GM19239 (cell line): Measurements from ENCODE around the gene IL10RB.

Experiments used
- DNase-seq: peaks from one replicate; pipeline ENCODE4 v3.0.0; 2011; ENCODE audit warnings: low spot score; ENCODE audit not compliant: insufficient read length
- FAIRE-seq: peaks from 2 replicates; lab custom pipeline; 2011; peaks lifted over from hg19 to GRCh38; lab: Jason Lieb, UNC

IL10RB gene

DNA sequence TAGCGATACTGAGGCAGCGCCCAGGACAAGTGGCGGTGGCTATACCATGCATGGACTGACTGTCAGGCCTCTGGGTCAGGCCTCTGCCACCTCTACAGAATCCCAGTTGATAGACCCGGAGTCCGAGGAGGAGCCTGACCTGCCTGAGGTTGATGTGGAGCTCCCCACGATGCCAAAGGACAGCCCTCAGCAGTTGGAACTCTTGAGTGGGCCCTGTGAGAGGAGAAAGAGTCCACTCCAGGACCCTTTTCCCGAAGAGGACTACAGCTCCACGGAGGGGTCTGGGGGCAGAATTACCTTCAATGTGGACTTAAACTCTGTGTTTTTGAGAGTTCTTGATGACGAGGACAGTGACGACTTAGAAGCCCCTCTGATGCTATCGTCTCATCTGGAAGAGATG, 3.2 kb upstream of the IL10RB start:
- FAIRE-seq (no peak), DNase-seq (no peak)

DNA sequence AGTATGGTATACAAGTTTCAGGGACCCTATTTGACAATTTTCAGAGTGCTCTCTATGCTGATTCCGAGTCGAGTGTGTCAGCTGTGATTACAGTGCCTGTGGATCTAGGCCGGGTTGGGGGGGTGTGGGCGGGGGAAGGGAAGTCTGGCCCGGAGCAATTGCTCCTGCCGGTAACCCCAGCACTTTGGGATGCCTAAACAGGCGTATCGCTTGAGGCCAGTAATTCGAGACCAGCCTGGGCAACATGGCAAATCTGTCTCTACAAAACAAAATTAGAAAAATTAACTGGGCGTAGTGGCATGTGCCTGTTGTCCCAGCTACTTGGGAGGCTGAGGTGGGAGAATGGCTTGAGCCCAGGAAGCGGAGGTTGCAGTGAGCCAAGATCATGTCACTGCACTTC, 1.6 kb upstream of the IL10RB start:
- FAIRE-seq (no peak), DNase-seq (no peak)

DNA sequence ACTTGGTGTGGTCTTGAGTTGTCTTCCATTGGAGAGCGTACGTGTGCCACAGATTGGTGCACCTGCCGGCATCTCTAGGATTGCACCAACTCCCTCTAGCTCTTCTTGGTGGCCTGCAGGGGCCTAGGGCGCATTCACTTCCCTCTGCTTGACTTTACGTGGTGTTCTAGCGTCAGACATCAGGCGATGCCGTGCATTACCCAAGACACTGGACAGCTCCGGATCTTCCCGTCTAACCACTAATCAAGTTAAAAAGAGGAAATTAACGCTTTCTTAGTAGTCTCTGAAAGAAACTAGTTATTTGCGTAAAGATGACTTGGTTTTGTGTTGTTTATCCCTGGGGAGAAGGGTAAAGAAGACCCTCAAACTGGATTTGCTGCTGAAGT, 510 bp upstream of the IL10RB start:
- FAIRE-seq (peak; percentile 42), DNase-seq (no peak)

DNA sequence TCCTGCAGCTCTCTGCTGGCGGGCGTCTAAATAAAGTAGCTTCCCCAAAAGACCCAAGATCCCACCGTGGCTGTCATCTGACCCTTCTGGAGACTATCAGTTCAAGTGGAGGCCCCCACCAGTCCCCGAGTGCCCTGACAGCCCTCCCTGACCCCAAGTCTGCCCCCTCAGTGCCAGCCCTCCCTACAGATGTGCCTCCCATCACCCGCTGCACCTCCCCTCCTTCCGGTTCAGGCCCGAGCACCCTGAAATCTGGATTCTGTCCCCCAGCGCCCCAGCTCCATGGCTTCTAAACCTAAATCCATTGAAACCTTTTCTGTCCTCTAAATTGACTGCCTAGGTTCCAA, 595 bp downstream of the IL10RB start:
- no peak for FAIRE-seq
- DNase-seq = no peak

DNA sequence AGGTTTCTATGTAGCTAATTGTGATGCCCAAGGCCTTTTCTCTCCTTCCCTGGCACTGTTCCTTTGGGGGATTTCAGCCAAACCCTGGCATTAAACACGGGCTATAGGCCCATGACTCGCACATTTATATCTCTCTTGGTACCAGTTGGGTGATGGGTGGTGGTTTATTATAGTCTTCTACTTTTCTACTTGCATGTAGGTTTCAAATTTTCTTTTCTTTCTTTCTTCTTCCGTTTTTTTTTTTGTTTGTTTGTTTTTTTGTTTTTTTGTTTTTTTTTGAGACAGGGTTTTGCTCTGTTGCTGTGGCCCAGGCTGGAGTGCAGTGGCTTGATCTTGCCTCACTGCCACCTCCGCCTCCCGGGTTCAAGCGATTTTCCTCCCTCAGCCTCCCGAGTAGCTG, 1.1 kb downstream of the IL10RB start:
- no peak for FAIRE-seq
- DNase-seq = no peak

DNA sequence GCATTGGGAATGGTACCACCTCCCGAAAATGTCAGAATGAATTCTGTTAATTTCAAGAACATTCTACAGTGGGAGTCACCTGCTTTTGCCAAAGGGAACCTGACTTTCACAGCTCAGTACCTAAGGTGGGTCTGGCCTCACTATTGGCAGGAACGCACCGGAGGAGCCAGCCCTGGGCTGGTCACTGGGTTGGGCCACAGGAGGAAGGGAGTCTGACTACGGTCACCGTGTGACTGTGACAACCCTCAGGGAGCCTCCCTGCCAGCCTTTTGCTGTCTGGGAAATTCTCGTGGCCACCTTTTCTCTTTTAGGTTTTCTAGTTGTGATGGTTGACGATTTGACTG, 2.2 kb downstream of the IL10RB start:
- peak; percentile 45 for FAIRE-seq

DNA sequence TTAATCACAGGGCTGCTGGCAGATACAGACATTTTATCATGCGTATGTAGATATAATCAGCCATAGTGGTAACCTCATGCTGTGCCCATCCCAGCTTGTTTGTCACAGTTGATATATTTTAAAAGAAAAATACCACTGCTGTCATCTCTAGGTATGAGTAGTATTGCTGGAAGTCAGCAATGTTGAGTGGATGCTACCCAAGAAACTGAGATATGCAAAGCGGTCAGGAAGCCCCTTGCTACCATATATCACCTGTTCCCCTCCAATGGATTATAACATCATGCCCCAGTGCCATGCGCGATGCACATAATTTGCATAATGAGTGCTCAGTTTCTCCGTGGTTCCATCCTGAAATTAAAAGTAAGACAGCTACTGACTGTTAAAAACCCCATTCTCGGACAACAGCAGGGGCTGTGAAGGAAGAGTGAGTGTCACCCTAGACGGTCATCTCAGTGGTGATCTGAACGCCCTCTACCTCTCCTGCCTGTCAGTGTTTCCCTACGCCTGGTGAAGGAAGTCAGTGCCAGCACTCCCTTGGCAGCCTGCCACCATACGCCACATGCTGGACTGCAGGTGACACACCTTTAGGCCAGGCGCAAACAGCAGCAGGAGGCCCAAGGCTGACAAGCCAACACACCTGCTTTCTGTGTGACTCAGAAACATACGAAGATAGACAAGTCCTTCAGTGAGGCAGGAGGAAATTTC, 2.7 kb downstream of the IL10RB start:
- DNase-seq (peak; percentile 53), FAIRE-seq (peak; percentile 96)

More for the DNA sequence above, 2.2 kb downstream of the IL10RB start:
- DNase-seq = no peak

DNA sequence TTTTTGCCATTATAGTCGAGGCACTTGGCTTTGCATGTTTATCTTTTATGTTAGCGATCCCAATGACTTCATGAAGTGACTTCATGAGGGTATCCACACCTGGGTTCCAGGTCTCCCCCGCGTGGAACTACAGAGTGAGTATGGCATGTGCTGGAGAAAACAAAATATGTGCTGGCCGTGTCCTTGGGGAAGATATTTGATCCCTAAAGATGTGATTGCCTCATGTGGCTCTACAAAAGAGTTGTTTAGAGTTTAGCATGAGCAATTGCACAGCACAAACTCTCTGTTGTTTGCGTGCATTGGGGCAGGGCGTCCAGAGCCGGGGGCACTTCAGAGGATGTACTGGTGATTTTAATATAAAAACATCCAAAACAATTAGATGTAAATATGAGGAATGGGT, 4.8 kb downstream of the IL10RB start:
- DNase-seq (no peak), FAIRE-seq (no peak)

DNA sequence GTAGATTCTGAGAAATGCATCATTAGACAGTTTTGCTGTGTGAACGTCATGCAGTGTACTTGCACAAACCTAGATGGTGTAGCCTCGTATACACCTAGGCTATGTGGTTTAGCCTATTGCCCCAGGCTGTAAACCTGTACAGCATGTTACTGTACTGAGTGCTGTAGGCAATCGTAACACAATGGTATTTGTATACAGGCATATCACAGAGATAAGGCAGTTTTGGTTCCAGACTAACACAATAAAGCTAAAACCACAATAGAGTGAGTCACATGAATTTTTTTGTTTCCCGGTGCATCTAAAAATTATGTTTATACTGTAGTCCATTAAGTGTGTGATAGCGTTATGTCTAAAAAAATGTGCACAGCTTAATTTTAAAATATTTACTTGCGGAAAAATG, 6.9 kb downstream of the IL10RB start:
- DNase-seq (no peak), FAIRE-seq (no peak)

DNA sequence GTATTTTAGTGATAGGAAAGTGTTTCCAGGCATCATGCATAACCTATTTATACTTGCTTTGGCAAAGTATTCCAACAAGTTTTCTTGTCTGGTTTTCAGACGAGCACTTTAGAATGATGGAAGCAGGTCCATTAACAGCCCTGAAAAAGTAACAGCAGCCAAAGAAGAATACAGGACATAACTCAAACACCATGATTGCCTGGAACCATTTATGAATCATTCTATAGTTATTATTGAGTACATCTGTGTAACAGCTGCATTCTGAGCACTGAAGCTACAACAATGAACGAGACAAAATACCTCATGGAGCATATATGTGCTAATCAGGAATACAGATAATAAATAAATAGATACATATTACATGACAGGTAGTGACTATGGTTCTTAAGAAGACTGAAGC, 12.6 kb downstream of the IL10RB start:
- DNase-seq (no peak), FAIRE-seq (no peak)

DNA sequence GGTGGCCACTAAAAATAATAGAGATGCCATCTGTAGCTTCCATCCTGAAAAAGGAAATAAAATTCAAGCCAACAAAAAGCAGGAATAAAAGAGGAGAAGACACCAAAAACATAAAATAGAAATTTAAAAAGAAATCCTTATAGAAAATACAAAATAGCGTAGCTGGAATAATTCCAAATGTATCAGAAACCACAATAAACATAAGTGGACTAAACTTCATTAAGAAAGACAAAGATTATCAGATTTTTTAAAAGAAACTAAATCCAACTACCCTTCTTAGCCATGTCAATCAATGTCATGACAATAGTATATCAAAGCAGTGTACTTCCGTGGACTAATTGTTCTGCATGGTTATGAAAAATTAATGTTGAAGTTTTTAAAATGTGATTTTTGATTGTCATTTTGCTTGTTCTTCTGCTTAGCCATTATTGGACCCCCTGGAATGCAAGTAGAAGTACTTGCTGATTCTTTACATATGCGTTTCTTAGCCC, 13.2 kb downstream of the IL10RB start:
- FAIRE-seq = no peak

DNA sequence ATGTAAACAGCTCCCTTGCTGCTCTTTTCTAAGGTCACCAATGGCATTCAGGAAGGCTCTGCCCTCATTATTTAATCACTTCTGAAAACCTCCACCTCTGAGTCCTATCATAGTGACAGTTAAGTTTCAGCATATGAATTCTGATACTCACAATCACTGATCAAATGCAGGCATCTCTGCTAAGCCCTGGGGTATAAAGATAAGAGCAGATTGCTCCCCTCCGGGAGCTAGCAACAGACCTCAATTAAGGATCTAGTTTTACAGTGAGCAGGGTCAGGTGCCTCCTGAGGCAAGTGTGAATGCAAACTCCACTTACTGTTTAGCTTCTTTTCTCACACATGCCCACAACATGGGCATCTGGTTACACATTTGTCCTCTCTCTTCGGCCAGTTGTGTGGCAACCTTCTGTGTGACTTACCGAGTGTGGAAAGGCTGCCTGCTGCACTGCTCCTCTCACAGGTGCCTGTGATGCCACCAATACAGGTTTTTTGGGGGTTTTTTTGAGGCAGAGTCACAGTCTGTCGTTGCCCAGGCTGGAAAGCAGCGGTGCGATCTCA, 15.0 kb downstream of the IL10RB start:
- no peak for FAIRE-seq
- DNase-seq = no peak

More for the DNA sequence above, 13.2 kb downstream of the IL10RB start:
- DNase-seq = no peak

DNA sequence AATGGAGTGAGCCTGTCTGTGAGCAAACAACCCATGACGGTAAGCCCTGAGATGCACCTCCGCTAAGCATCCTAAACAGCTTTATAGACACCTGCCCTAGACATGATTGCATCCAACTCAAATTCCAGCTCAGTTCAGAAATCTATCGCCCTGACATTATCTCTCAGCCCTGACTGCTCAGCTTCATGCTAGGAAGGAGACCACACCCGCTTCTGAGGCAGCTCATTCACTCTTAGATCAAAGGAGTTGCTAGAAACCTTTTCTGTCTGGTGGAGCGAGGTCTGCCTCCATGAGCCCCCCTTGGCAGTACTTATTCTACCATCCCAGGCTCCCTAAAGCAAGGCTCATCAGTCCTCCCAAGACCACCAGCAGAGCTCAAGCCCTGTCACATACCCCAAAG, 17.0 kb downstream of the IL10RB start:
- FAIRE-seq (no peak), DNase-seq (no peak)

DNA sequence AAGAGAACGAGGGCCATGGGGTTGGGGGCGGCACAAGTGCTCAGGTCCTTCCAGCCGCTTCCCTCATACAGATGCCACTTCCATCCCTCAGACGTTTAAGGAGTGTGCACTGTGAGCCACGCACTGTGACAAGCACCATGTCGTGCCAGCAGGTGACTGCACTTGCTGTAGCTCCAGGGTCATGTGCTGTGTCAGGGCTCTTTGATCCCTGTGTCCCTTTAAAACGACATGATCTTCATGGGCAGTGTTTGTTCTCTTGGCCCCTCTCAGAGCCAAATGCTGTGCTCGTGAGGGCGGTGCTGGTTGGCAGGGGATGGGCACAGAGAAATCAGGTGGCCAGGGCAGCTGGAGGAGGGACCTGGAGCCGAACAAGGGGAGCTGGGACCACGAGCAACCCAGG, 19.9 kb downstream of the IL10RB start:
- FAIRE-seq (no peak), DNase-seq (no peak)

DNA sequence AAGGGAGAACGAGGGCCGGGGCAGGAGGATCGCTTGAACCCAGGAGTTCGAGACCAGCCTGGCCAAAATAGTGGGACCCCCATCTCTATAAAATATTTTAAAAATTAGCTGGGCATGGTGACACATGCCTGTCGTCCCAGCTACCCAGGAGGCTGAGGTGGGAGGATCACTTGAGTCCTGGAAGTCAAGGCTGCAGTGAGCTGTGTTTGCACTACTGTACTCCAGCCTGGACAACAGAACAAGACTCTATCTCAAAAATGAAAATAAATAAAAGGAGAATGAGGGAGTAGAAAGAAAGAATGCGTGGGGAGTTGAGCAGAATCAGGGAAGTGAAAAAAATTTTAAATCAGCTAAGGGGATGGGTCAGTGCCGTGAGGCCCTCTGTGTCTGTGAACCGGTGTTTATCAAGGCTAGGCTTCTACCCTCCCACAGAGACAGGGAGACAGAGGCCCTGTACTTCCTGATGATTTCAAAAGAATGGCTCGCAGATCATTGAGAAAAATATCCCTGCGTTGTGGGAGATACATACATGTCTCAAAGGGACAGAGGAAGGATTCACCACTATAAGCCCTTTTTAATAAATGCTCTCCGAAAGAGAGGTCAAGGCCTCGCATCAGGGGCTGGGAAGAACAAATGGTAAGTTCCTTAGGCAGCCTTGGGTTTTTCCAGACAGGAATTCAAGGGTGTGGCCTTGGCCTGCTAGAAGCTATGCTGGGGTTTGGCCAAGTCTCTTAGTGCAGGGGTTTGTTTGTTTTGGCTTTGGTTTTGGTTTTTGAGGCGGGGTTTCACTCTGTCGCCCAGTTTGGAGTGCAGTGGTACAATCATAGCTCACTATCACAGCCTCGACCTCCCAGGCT, 20.7 kb downstream of the IL10RB start:
- FAIRE-seq (no peak), DNase-seq (no peak)

DNA sequence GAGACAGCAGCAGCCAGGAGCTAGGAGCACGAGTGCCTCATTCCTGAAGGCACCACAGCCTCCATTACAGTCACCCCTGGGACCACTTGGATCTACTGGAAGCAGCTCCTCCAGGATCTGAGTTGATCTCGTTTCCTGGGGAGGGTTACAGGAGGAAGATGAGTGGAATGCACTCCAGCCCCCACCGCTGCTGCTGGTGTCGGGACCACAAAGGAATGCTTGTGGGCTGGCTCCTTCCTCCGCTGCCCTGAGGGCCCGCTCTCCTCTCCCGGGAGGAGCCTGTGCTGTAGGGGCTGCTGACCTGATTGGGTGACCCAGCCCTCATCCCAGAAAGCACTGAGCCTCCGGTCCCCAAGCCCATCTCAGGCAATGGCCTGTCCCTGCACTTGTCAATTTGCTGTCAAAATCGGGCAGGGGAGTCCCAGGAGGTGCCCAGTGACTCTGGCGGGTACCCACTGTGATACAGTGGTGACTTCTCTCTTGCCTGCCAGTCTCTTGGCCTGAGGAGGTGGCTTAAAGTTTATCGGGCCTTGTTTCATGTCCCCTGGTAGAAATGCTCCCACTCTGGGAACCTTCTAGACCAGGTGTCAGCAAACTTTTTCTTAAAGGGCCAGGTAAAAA, 23.1 kb downstream of the IL10RB start:
- DNase-seq (no peak), FAIRE-seq (no peak)

DNA sequence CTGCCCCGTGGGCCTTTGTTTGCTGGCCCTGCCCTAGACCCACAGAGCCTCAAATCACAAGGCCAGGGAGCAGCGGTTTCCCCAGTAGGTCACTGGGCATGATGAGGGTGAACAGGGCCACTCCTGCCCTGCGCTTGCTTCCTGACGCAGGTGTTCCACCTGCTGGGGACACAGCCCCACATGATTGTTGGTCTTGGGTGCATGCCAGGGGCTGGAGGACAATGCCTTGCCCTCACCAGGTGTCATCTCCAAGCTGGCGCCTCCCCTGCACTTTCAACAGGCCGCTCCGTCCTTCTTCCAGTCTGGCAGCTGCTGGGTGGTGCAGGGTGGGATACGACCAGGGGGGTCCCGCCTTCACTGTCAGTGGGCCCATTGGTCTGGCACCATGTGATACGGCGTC, 24.3 kb downstream of the IL10RB start:
- DNase-seq (no peak), FAIRE-seq (no peak)

DNA sequence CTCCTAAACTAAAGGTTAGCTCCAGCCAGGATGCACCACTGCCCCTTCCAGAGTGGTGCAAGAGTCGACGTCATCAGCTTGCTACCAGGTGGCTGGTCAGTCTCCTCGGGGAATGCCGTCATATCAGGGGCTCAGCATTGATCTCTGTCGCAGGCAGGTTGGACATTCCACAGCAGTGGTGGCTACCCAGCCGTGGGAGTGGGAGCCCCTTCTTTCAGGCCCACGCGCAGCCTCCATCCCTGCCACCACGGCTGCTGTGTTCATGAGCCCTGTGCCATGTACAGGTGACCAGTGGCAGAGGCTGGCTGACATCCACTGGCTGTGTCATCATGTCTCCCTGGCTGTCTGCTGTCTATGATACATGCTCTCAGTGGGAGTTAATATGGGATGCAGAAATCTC, 25.5 kb downstream of the IL10RB start:
- FAIRE-seq (no peak), DNase-seq (no peak)

DNA sequence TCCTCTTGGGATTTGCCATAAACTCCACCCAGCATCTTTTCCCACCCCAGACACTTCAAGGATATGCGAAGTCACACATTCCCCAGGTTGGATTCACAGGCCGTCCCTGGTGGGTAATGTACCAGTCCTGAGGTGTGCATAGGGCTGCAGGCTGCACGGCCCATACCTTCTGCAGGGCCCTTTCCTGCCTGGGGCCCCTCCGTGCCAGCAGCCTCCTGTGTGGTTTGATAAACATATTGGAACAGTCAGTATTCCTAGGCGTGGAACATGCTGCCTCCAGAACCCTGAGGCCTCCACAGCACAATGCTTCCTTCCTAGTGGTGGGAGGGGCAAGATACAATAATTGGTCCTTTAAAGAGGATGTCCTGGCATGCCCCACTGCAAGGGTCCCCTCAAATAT, 26.6 kb downstream of the IL10RB start:
- no peak for DNase-seq
- FAIRE-seq = no peak

DNA sequence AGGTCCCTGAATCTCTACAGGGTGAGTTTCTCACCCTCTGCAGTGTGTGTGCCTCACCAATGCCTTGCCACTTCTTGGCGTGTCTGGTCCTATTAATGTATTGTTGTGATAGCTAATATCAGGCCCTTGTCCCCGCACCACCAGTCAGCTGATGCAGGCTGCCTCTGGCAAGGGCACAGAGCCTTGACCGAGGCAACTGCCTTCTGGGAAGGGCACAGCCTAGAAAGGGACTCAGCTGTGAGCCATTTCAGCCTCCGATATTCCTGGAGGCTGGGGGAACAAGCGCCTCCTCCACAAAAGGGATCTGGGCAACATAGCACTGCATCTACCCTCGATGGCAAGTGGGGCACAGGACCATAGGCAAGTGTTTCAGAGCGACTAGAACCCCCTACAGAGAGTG, 27.0 kb downstream of the IL10RB start:
- no peak for DNase-seq
- FAIRE-seq = no peak

DNA sequence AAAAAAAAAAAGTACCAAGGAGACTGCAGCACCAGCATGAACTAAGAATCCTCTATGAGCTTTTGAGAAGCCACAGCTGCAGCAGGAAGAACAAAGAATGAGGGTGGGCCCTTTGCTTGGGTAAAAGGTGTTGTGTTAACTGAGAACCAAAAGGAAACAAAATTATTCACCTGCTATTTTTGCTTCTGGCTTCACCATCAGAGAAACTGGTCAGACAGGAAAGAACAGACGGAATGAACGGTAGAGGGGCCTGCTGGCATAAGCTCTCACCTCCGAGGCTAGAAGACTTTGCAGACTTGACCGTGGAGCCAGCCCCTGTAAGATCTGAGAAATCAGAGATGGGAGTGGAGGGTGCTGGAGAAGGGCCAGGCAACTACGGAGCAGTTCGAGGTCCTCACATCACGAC, 27.6 kb downstream of the IL10RB start:
- DNase-seq = no peak
- FAIRE-seq = no peak
